Stimulated activated CD4-positive, alpha-beta T cell treated with anti-CD3 and anti-CD28 coated beads, Interleukin-15, amount 100 ng/mL, for 24 hours (primary cell): ENCODE measurements around the gene ARFGEF3.

Source experiments
- DNase-seq: peaks from one replicate; pipeline ENCODE4 v3.0.0-alpha.2; 2020

The ARFGEF3 gene

GRCh38 chr6:138372711-138373463 lies 211.1 kb downstream of the ARFGEF3 start:
- DNase-seq: no peak

- DNase-seq: no peak
Measured at GRCh38 chr6:138374230-138374629, 212.5 kb downstream of the ARFGEF3 start.

GRCh38 chr6:138374815-138375214 lies 213.1 kb downstream of the ARFGEF3 start:
- no peak for DNase-seq

GRCh38 chr6:138377042-138377441 lies 215.3 kb downstream of the ARFGEF3 start:
- DNase-seq: no peak

GRCh38 chr6:138377844-138378243 lies 216.1 kb downstream of the ARFGEF3 start, which contains the start of gene SMIM28:
Gene SMIM28 (plus strand): TSS chr6:138377905. CDS start chr6:138378073, 168 bp downstream.
- no peak for DNase-seq

GRCh38 chr6:138378463-138378862 lies 216.7 kb downstream of the ARFGEF3 start:
- no peak for DNase-seq

GRCh38 chr6:138382498-138383265 lies 220.9 kb downstream of the ARFGEF3 start:
- no peak for DNase-seq

GRCh38 chr6:138383776-138384175 lies 222.0 kb downstream of the ARFGEF3 start:
- no peak for DNase-seq

- DNase-seq: no peak
Measured at GRCh38 chr6:138386897-138387296, 225.2 kb downstream of the ARFGEF3 start.

- DNase-seq: no peak
Measured at GRCh38 chr6:138387577-138388368, 226.0 kb downstream of the ARFGEF3 start.

- DNase-seq: no peak
Measured at GRCh38 chr6:138389551-138389950, 227.8 kb downstream of the ARFGEF3 start.
